Gastrocnemius medialis (tissue), 4 donors: ENCODE measurements around the gene PLK3.

Source experiments
- CTCF ChIP-seq, 5 experiments: fragments of 450-650 bp in 3 of 5; fragments of 200-600 bp in 2 of 5; sonication (generic) in 2 of 5; IDR thresholded peaks in 4 of 5; conservative IDR thresholded peaks in 1 of 5; 1 replicate in 4 of 5; 2 replicates in 1 of 5; pipeline ENCODE4 v1.5.1; 2016 to 2019; ENCODE audit warnings: antibody characterized with exemption in 5 of 5, mild to moderate bottlenecking in 3 of 5, moderate library complexity in 3 of 5
- POLR2A ChIP-seq, 2 donors: fragments of 450-650 bp; IDR thresholded peaks; one replicate each; pipeline ENCODE4 v1.6.1; 2017; ENCODE audit warnings: antibody characterized with exemption in 2 of 2, mild to moderate bottlenecking in 2 of 2, moderate library complexity in 2 of 2

GRCh38 chr1:44829506-44830384, 29.6 kb downstream of the PLK3 start:
- TF ChIP-seq CTCF (IDR thresholded peaks at IDR 0.05 in 4 of 5, conservative IDR thresholded peaks at IDR 0.05 in 1 of 5) = no peak
- TF ChIP-seq POLR2A (IDR thresholded peaks at IDR 0.05) = no peak
